ENCODE measurements around the gene MED12. TPM values are rescaled to one million over a fixed set of nuclear protein-coding genes. Genes with fewer than 3 reads are reported as not detected.

Gene MED12
- total RNA-seq, 1 donor from 2014 or later: 33.5 TPM

Small RNA genes within 50 kb of the gene (small RNA-seq; reads per million reads assigned to genes)
- gene CXorf65 (ENCODE audit: low replicate concordance): not detected

Other genes starting within 250 kb of the MED12 start
- not detected for gene TEX11, start 209.9 kb upstream of the MED12 start, total RNA-seq
- gene SLC7A3, start 187.5 kb upstream of the MED12 start, total RNA-seq: 0.51 TPM
- gene SNX12, start 50.3 kb upstream of the MED12 start, total RNA-seq: 49.3 TPM
- gene FOXO4, start 22.7 kb upstream of the MED12 start, total RNA-seq: 19.5 TPM
- gene CXorf65, start 11.9 kb upstream of the MED12 start, total RNA-seq: not detected
- gene IL2RG, start 7.0 kb upstream of the MED12 start, total RNA-seq: 4.3 TPM
- 3.7 TPM for gene NLGN3, start 26.2 kb downstream of the MED12 start, total RNA-seq
- gene GJB1, start 104.6 kb downstream of the MED12 start, total RNA-seq: 0.41 TPM
- gene ZMYM3, start 135.5 kb downstream of the MED12 start, total RNA-seq: 14.2 TPM
- 291 TPM for gene NONO, start 165.0 kb downstream of the MED12 start, total RNA-seq
- 80.2 TPM for gene ITGB1BP2, start 183.2 kb downstream of the MED12 start, total RNA-seq
- gene TAF1, start 247.8 kb downstream of the MED12 start, total RNA-seq: 66.6 TPM

All from tongue (tissue), 2 donors.